HL-60 (cell line): ENCODE measurements around the gene CNBD2.

Experiments used
- DNase-seq, 2 experiments: peaks; one replicate each; pipeline ENCODE4 v3.0.0-alpha.2; 2010 to 2020; ENCODE audit warnings: low read depth in 1 of 2, low spot score in 1 of 2
- H3K27ac ChIP-seq: fragments of 250-450 bp; sonication (Bioruptor Pico); replicated peaks from 2 replicates; pipeline ENCODE4 v1.5.1; 2020; ENCODE audit warnings: mild to moderate bottlenecking, moderate library complexity
- H3K27me3 ChIP-seq: fragments of 250-450 bp; sonication (Bioruptor Pico); 2 replicates; pipeline ENCODE4 v1.5.1; 2021; ENCODE audit warnings: mild to moderate bottlenecking, moderate library complexity; ENCODE audit not compliant: insufficient read depth, poor library complexity, severe bottlenecking
- H3K4me3 ChIP-seq: replicated peaks from 2 replicates; pipeline ENCODE4 v1.5.1; 2011; ENCODE audit warnings: mild to moderate bottlenecking, control low read depth, low read length; ENCODE audit not compliant: insufficient read depth
- GABPA ChIP-seq: IDR thresholded peaks from 2 replicates; pipeline ENCODE4 v1.6.1; 2012; ENCODE audit warnings: low read depth
- POLR2AphosphoS5 ChIP-seq: IDR thresholded peaks from 2 replicates; pipeline ENCODE4 v1.6.1; 2012; ENCODE audit warnings: low read depth
- SPI1 ChIP-seq: IDR thresholded peaks from 2 replicates; pipeline ENCODE4 v1.6.1; 2012; ENCODE audit warnings: low read depth, mild to moderate bottlenecking, borderline replicate concordance
- TF ChIP-seq, protein P1 (sequence below): IDR thresholded peaks from 2 replicates; pipeline ENCODE4 v1.6.1; 2012; ENCODE audit warnings: low read depth; ENCODE audit not compliant: insufficient replicate concordance
- TF ChIP-seq, protein P2 (sequence below): IDR thresholded peaks from one replicate; pipeline ENCODE4 v1.5.1; 2011; ENCODE audit warnings: low read length, control low read depth, inconsistent platforms; ENCODE audit not compliant: insufficient read depth

Gene CNBD2

GRCh38 chr20:35972462-35972861 is 4.1 kb downstream of the CNBD2 start:
- Histone ChIP-seq H3K4me3 (no peak overlapping the region), H3K27me3 (no peaks in the 10 kb centered on the region), H3K27ac (no peak overlapping the region)
- TF ChIP-seq SPI1 (no peak), GABPA (no peak), POLR2AphosphoS5 (no peak)
- TF ChIP-seq, protein P1, sequence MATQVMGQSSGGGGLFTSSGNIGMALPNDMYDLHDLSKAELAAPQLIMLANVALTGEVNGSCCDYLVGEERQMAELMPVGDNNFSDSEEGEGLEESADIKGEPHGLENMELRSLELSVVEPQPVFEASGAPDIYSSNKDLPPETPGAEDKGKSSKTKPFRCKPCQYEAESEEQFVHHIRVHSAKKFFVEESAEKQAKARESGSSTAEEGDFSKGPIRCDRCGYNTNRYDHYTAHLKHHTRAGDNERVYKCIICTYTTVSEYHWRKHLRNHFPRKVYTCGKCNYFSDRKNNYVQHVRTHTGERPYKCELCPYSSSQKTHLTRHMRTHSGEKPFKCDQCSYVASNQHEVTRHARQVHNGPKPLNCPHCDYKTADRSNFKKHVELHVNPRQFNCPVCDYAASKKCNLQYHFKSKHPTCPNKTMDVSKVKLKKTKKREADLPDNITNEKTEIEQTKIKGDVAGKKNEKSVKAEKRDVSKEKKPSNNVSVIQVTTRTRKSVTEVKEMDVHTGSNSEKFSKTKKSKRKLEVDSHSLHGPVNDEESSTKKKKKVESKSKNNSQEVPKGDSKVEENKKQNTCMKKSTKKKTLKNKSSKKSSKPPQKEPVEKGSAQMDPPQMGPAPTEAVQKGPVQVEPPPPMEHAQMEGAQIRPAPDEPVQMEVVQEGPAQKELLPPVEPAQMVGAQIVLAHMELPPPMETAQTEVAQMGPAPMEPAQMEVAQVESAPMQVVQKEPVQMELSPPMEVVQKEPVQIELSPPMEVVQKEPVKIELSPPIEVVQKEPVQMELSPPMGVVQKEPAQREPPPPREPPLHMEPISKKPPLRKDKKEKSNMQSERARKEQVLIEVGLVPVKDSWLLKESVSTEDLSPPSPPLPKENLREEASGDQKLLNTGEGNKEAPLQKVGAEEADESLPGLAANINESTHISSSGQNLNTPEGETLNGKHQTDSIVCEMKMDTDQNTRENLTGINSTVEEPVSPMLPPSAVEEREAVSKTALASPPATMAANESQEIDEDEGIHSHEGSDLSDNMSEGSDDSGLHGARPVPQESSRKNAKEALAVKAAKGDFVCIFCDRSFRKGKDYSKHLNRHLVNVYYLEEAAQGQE: no peak
- no peak for DNase-seq

DNA sequence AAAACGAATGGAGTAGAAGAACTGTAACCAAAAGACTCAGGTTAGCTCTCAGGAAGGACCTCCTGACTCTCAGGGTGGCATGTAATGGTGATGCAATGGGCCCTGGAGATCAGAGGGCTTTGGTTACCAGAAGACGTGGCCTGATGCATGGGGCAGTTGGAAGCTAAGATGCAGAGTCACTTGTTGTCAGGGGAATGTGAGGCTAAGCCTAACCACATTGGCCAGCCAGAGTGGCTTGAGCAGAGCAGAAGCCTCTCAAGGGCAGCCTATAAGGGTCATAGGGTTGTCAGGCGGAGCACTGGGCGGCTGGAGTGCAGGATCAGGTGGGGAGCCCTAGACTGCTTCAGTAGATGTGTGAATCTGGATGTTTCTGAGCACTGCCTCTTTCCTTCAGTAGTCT is 5.9 kb downstream of the CNBD2 start:
- Histone ChIP-seq H3K27ac (no peak overlapping the region), H3K27me3 (no peaks in the 10 kb centered on the region), H3K4me3 (no peak overlapping the region)
- DNase-seq: no peak
- TF ChIP-seq, protein P2, sequence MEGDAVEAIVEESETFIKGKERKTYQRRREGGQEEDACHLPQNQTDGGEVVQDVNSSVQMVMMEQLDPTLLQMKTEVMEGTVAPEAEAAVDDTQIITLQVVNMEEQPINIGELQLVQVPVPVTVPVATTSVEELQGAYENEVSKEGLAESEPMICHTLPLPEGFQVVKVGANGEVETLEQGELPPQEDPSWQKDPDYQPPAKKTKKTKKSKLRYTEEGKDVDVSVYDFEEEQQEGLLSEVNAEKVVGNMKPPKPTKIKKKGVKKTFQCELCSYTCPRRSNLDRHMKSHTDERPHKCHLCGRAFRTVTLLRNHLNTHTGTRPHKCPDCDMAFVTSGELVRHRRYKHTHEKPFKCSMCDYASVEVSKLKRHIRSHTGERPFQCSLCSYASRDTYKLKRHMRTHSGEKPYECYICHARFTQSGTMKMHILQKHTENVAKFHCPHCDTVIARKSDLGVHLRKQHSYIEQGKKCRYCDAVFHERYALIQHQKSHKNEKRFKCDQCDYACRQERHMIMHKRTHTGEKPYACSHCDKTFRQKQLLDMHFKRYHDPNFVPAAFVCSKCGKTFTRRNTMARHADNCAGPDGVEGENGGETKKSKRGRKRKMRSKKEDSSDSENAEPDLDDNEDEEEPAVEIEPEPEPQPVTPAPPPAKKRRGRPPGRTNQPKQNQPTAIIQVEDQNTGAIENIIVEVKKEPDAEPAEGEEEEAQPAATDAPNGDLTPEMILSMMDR: no peak
- TF ChIP-seq SPI1 (no peak), POLR2AphosphoS5 (no peak), GABPA (no peak)
- TF ChIP-seq, protein P1: no peak

- no peak for DNase-seq
- Histone ChIP-seq H3K27ac (no peak overlapping the region), H3K4me3 (no peak overlapping the region), H3K27me3 (no peaks in the 10 kb centered on the region)
- no peak for TF ChIP-seq GABPA
- TF ChIP-seq SPI1: no peak
- no peak for TF ChIP-seq POLR2AphosphoS5
- TF ChIP-seq, protein P2: no peak
- TF ChIP-seq, protein P1: no peak
Observed at GRCh38 chr20:35975576-35976373, 7.4 kb downstream of the CNBD2 start.
